ENCODE measurements around the gene NFATC3. TPM values are rescaled to one million over a fixed set of nuclear protein-coding genes. Genes with fewer than 3 reads are reported as not detected.
A peak's percentile ranks its signal among the peaks of the same experiment; 100 is the strongest.

The NFATC3 gene
- total and polyA plus RNA-seq, 12 donors: 6.3 to 32.9 (median 23.4) TPM

- H3K27ac ChIP-seq: no peak overlapping the region
- ATAC-seq (no peak), DNase-seq (no peak)
- peaks cover 0 to 16% (median 4%) of the 10 kb centered on the region in 9 donors for H3K4me1 ChIP-seq
- H3K36me3 ChIP-seq: peaks cover 0 to 90% (median 0%) of the 10 kb centered on the region in 9 donors
- no peaks in the 10 kb centered on the region for H3K27me3 ChIP-seq
- intact Hi-C loops (cut with DNase I): no loop called here
- TF ChIP-seq, protein P1, sequence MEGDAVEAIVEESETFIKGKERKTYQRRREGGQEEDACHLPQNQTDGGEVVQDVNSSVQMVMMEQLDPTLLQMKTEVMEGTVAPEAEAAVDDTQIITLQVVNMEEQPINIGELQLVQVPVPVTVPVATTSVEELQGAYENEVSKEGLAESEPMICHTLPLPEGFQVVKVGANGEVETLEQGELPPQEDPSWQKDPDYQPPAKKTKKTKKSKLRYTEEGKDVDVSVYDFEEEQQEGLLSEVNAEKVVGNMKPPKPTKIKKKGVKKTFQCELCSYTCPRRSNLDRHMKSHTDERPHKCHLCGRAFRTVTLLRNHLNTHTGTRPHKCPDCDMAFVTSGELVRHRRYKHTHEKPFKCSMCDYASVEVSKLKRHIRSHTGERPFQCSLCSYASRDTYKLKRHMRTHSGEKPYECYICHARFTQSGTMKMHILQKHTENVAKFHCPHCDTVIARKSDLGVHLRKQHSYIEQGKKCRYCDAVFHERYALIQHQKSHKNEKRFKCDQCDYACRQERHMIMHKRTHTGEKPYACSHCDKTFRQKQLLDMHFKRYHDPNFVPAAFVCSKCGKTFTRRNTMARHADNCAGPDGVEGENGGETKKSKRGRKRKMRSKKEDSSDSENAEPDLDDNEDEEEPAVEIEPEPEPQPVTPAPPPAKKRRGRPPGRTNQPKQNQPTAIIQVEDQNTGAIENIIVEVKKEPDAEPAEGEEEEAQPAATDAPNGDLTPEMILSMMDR (IDR thresholded peaks at IDR 0.05): no peak
- H3K9me3 ChIP-seq: no peaks in the 10 kb centered on the region
- H3K4me3 ChIP-seq: no peak overlapping the region
- 92 to 94% methylated on average over 3 of the region's 3 CpGs for WGBS, 2 donors
These were observed 29.8 kb upstream of the NFATC3 start for GRCh38 chr16:68055395-68055794.

DNA sequence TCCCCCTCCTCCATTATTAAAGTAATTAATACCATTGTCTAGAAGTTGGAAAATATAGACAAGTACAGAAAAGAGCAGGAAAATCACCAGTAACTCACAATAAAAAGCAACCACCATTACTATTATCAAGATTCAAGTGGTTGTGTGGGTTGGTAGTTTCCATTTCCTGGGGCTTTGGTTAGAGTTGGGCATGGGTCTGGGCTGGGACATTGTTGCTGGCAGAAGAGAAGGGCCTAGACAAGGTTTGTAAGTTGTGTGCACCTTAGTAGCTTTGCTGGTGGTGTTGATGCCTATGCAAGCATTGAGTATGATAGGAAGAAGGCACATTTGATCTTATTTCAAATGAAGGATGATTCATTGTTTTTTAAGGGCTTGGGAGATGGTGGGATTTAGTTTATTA, 25.4 kb upstream of the NFATC3 start:
- H3K27me3 ChIP-seq: no peaks in the 10 kb centered on the region
- H3K4me3 ChIP-seq: no peak overlapping the region
- intact Hi-C loops (cut with DNase I): loop anchor here in 4 of 10 donors (2.0 to 10.0 kb wide), 4 partner anchors 61 to 388 kb away; partner anchors contain the start of gene DPEP2 (in 1 of the 4)
- peaks cover 3 to 48% (median 12%) of the 10 kb centered on the region in 9 donors for H3K4me1 ChIP-seq
- H3K36me3 ChIP-seq: peaks cover 0 to 73% (median 0%) of the 10 kb centered on the region in 9 donors
- no peak for ATAC-seq
- TF ChIP-seq, protein P1 (IDR thresholded peaks at IDR 0.05): no peak
- peak overlapping the region in 4 of 10 donors; percentile 18 to 57 (median 46) for H3K27ac ChIP-seq
- DNase-seq: no peak
- H3K9me3 ChIP-seq: no peaks in the 10 kb centered on the region

DNA sequence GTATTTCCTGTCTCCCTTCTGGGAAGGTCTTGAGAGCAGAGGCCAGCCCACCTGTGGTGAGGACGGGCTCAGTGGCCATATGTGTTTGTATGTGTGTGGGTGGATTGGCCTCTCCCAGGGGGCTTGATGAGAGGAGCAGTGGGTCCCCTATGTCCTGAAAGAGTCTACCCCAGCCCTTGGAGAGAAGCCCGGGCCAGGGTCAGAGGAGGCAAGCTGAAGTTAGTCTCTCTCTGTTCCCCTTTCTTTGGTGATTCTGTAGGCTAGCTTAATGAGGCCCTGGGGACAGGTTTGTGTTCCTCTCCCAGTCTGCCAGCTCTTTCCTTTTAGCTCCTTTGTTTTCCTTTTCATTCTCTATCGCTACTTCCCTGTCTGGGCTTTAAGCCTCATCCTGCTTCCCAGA, 23.8 kb upstream of the NFATC3 start:
- peaks cover 0 to 58% (median 0%) of the 10 kb centered on the region in 9 donors for H3K36me3 ChIP-seq
- no peaks in the 10 kb centered on the region for H3K9me3 ChIP-seq
- peak overlapping the region in 1 of 10 donors; percentile 75 for H3K27ac ChIP-seq
- no peak overlapping the region for H3K4me3 ChIP-seq
- TF ChIP-seq, protein P1 (IDR thresholded peaks at IDR 0.05): no peak
- H3K27me3 ChIP-seq: no peaks in the 10 kb centered on the region
- DNase-seq: no peak
- intact Hi-C loops (cut with DNase I): loop anchor here in 3 of 10 donors (5.0 to 10.0 kb wide), 3 partner anchors 247 to 389 kb away; no protein-coding TSS in a partner anchor
- 71 to 74% methylated on average over 3 of the region's 3 CpGs for WGBS, 2 donors
- H3K4me1 ChIP-seq: peaks cover 3 to 63% (median 26%) of the 10 kb centered on the region in 9 donors
- no peak for ATAC-seq

- Histone ChIP-seq H3K9me3 (no peaks in the 10 kb centered on the region), H3K27ac (peak overlapping the region in 1 of 10 donors; percentile 75), H3K4me3 (no peak overlapping the region), H3K36me3 (peaks cover 0 to 53% (median 0%) of the 10 kb centered on the region in 9 donors), H3K27me3 (no peaks in the 10 kb centered on the region), H3K4me1 (peaks cover 3 to 67% (median 26%) of the 10 kb centered on the region in 9 donors)
- no peak for ATAC-seq
- no peak for DNase-seq
- intact Hi-C loops (cut with DNase I): loop anchor here in 3 of 10 donors (5.0 to 10.0 kb wide), 3 partner anchors 248 to 391 kb away; no protein-coding TSS in a partner anchor
- 95 to 98% methylated on average over 4 of the region's 4 CpGs for WGBS, 2 donors
- TF ChIP-seq, protein P1 (IDR thresholded peaks at IDR 0.05): no peak
These were observed 22.2 kb upstream of the NFATC3 start for GRCh38 chr16:68062910-68063393.

Data from heart right ventricle (tissue), 16 donors.